ENCODE data around the gene TH. TPM values are rescaled to one million over a fixed set of nuclear protein-coding genes. Genes with fewer than 3 reads are reported as not detected.

The TH gene
- total RNA-seq, 1 experiment from 2014 or later, result not detected

- Histone ChIP-seq H3K9me3 (ENCODE audit: control insufficient read depth, insufficient read depth, low read depth, low read length) (peaks cover 5% of the 10 kb centered on the region; the same call in 1 of the 2 replicates), H3K4me3 (ENCODE audit: low read depth in 2 of 2, low read length in 2 of 2) (no peak overlapping the region), H3K4me1 (ENCODE audit: control insufficient read depth, insufficient read depth, low read length) (no peaks in the 10 kb centered on the region), H3K27me3 (ENCODE audit: control insufficient read depth, insufficient read depth, low read length) (peaks cover 2% of the 10 kb centered on the region; the same call in 1 of the 2 replicates), H3K36me3 (ENCODE audit: control insufficient read depth, insufficient read depth, low read length) (no peaks in the 10 kb centered on the region), H3K27ac (ENCODE audit: low read length) (no peak overlapping the region)
- ChIA-PET CTCF (no interaction called here), POLR2A (no interaction called here)
- TF ChIP-seq REST (IDR thresholded peaks at IDR 0.05; ENCODE audit: insufficient read depth in 1 of 2, low read depth in 2 of 2, low read length in 1 of 2) (no peak), POLR2AphosphoS5 (IDR thresholded peaks at IDR 0.05; ENCODE audit: low read depth, low read length) (no peak), CTCF (IDR thresholded peaks at IDR 0.05) (no peak), SIN3A (IDR thresholded peaks at IDR 0.05; ENCODE audit: borderline replicate concordance, insufficient read depth, low read depth, low read length) (no peak), TCF7L2 (IDR thresholded peaks at IDR 0.05; ENCODE audit: low read depth, low read length) (no peak)
- in situ Hi-C loops (cut with HindIII; ENCODE audit: low pct_unique_long_range_greater_than_20kb, low sequenced_read_pairs), result no loop called here
- intact Hi-C loops (cut with micrococcal nuclease; ENCODE audit: unreplicated experiment), result no loop called here
- BruUV-seq (replicated peaks), result no TSS peak
- DNase-seq (ENCODE audit: low read depth, low spot score) (no peak), ATAC-seq (peak; percentile 30; the same call in 1 of the 2 replicates)
These were observed 57.0 kb downstream of the TH start for GRCh38 chr11:2114430-2115241.

Small RNA genes lying within 50 kb of the gene (microRNA-seq; reads per million reads assigned to microRNA genes)
- gene MIR4686 (ENCODE audit: unreplicated experiment), result not detected
- gene MIR483 (ENCODE audit: unreplicated experiment), result 24.5 reads per million, percentile 41 among the genes with 10 or more reads in this experiment

Other genes with a start within 250 kb of the TH start
- 123 TPM for gene MRPL23, start 224.5 kb downstream of the TH start, total RNA-seq (2021; ENCODE audit: unreplicated experiment)
- 1,268 TPM for gene H19, start 174.0 kb downstream of the TH start, total RNA-seq (2021; ENCODE audit: unreplicated experiment)
- 14.5 TPM for gene IGF2, start 32.4 kb downstream of the TH start, total RNA-seq (2021; ENCODE audit: unreplicated experiment)
- gene INS, start 10.6 kb downstream of the TH start, total RNA-seq (2021; ENCODE audit: unreplicated experiment), result not detected
- gene ASCL2, start 98.8 kb upstream of the TH start, total RNA-seq (2021; ENCODE audit: unreplicated experiment), result not detected
- 0.31 TPM for gene C11orf21, start 130.1 kb upstream of the TH start, total RNA-seq (2021; ENCODE audit: unreplicated experiment)
- not detected for gene TSPAN32, start 130.2 kb upstream of the TH start, total RNA-seq (2021; ENCODE audit: unreplicated experiment)
- 416 TPM for gene CD81, start 205.5 kb upstream of the TH start, total RNA-seq (2021; ENCODE audit: unreplicated experiment)
- gene TSSC4, start 228.9 kb upstream of the TH start, total RNA-seq (2021; ENCODE audit: unreplicated experiment), result 132 TPM

Data from Panc1 (cell line).